HG03354 (cell line): ENCODE data around the gene FABP7.
A peak's percentile ranks its signal among the peaks of the same experiment; 100 is the strongest.
"Not testable (repeated sequence)": the region's sequence is repeated elsewhere in the genome, so short reads cannot be mapped to it uniquely, and the experiment has no call there.

Experiments used
- ATAC-seq: cut with Tn5 transposase; IDR thresholded peaks from one replicate; pipeline ENCODE4 v1.9.1; 2021; ENCODE audit warnings: mild to moderate bottlenecking; ENCODE audit not compliant: unreplicated experiment, poor library complexity, severe bottlenecking

Gene FABP7

DNA sequence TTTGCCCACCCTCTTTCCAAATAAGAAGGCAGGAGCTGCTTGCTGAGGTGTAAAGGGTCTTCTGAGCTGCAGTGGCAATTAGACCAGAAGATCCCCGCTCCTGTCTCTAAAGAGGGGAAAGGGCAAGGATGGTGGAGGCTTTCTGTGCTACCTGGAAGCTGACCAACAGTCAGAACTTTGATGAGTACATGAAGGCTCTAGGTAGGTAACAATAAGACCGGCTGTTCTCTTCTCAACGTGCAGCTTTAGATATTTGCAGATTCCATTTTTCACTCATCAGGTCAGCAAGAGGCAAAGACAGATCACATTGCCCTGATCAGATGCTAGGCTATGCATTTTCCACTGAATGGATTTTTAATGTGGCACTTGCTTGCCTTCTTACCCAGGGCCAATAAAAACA, at the start of gene FABP7:
Gene FABP7, plus strand, starts transcription at position 50 of the 400 bp plus-strand sequence. Its CDS starts 79 bp downstream, at position 129.
- no peak for ATAC-seq

DNA sequence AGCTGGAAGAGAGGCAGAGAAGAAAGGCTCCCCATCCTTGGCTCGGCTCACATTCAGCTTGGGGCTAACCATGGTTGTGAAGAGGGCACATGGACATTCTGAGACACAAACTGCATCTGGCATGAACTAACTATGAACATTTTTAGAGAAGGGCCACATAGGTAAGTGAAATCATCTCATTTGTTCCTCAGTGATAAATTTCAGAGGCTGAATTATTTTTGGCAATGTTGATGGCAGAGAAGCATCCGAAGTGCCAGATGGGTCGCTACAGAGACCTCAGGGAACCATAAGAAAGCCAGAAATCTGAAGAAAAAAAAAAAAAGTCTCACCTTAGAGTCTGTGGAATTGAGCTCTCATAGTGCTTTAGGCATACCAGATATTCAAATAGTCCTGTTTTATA, 49.2 kb upstream of the FABP7 start:
- ATAC-seq: no peak

DNA sequence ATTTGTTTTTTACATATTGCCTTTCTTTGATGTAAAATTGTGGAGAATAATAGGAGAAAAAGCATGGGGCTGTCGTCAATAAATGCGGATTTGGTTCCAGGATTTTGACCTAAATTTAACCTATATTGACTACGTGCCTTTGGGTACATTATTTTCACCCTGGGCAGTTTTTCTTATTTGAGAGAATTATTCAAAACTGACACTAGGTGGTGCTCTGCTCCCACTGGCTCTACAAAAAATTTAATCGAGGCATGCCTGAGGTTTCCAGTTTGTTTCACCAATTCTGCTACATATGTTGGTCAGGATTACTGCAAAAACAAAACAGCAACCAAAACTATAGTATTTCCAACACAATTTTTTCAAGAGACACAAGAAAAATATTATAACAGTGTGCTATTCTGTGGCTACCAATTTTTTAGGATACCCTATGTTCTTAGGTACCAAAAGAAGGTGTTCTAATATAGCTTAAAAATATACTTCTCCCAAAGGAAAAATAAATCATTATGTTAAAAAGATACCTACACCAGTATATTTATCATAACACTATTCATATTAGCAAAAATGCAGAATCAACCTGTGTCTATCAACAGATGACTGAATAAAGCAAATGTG, 48.6 kb upstream of the FABP7 start:
- peak; percentile 74 for ATAC-seq

DNA sequence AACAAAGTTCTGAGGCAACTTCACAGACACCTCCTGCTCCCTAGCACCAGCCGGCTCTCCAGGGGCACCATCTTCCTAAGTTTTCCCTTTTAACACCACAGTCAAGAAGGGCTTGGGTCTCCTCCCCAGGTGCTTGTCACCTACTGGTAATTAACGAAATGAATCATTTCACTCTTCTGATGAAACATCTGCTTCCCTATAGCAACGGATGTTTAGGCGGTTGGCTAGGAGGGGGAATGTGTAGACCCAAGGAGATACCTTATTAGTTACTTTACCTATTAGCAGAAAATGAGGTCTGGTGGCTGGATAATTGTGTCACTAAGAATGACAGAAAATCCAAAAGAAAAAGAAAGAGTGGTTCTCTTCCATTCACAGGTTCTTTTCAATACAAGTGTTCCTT, 46.3 kb upstream of the FABP7 start:
- ATAC-seq: no peak

DNA sequence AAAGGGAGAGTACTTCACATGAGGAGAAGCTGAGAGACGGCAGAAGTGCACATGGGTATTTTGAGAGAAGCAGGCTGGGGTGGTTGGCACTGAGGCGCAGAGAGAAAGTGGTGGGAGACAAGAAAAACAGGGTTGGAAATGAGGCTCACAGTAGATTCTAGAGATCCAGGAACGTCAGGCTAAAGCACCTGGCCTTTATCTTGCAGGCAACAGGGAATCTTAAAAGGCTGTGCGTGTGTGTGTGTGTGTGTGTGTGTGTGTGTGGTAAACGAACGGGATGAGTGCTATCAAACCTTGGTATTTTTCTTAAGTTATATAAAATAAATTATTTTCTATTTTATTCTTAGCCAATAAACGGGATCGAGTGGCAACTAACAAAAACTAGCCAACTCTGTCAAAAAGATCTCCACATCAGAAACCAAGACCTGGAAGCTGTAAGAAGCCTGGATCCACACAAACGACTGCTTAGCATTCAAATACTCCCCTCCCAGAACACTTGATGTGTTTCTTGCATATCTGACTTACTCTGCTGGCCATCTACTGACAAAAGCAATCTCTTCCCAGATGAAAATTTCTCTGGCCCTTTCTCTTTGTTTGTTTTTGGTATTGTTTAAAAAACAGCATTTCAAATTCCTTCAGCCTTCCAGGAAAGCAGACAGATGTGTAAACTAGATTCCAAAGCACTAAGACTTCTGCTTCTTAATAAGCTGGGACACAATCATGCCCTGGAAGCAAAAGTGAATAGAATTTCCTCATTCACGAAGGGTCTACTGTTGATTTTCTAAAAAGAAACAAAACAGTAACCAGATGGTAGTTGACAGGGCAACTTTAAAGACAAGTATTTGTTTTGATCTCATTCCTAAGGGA, 44.8 kb upstream of the FABP7 start:
- no peak for ATAC-seq

DNA sequence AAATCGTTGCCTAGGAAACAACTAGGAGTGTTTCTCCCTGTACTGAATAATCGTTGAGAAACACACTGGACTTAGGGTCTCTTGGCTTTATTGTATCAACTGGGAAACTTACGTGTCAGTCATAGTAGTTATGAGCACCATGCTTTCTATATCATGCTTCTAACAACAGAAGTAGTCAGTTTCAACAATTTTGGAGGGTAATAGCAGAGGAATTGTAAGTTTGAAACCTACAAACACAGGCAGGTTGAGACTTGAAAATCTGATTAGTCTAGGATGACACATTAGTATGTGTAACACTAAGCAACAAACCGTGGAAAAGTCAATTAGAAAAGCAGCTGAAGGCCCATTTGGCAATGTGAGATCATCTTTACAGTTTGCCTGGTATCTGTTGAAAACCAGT, 43.9 kb upstream of the FABP7 start:
- no peak for ATAC-seq

DNA sequence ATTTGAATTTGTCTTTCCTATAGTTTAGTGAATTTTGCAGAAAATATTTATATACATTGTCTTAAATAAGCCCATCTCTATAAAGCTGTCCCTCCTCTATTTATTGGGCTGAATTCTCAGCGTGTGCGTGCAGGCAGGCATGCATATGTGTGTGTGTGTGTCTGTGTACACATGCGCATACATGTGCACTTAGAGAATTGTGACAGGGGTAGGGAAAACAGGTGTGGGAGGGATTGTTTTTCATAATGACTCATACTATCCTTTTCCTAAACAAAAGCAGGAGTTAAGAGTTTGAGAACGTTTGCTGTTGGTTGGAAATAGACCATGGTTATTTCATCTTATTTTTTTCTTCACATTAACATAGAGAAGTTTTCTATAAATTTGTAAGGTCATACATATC, 43.4 kb upstream of the FABP7 start:
- ATAC-seq: no peak

DNA sequence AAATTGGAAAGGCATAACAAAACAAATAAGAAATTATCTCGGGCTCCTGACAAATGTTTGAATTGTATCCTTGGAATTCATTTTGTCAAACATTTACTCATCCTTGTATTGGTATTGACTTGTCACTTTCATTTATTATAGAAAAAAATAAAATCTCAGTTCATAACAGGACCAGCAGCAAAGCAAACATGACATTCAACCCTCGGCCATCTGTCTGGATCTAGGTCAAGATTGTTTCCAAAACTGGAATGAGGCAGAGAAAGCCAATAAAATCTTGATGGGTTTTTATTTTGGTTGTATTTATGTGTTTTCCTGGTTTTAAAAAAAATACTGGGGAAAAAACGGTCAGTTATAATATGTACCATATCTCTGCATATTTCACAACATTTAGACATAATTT, 42.9 kb upstream of the FABP7 start:
- ATAC-seq: no peak

DNA sequence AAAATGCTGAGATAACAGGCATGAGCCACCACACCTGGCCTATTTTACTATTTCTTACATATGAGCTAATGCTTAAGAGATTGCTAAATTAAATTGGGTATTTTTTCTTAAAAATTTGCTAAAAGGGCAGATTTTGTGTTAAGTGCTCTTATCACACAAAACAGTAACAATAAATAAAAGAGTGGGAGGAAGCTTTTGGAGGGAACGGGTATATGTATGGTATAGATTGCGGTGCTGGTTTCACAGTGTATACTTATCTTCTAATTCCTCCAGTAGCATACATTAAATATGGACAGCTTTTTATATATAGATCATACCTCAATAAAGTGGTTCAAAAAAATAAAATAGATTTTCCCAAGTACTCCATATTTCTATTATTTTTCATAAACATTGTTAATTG, 39.4 kb upstream of the FABP7 start:
- ATAC-seq: no peak

DNA sequence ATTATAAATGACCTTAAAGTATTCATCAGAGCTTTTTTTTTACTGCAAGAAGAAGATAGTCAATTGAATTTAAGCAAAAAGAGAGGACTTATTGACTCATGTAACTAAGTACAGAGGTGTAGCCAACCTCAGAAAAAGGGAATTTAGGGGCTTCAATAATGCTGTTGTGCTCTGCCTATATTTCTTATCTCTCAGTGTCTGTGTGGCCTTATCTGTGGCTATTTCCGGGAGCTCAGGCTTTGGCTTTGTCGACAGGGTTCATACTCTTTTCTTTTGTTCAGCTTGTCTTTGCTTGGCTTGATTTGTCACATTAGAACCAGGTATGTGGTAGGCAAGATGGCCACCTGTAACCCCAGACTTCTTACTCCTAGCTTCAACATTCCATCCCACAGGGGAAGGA, 38.6 kb upstream of the FABP7 start:
- no peak for ATAC-seq

DNA sequence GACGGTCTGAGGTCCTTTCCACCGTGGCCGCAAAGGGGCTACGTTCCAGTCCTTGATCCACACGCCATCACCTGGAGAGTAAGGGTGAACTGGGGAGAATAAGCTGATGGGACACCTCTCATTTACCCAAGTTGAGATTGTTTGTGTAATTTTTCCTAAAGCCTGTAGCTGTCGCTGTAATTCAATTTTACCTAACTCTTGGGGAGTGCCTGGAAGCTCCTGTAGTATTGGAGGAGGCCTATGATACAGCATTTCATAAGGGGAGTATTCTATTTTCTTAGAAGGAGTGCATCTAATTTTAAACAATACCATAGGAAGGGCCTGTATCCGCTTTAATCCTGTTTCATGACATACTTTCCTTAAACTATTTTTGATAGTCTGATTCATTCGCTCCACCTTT, 35.3 kb upstream of the FABP7 start:
- peak; percentile 44 for ATAC-seq

DNA sequence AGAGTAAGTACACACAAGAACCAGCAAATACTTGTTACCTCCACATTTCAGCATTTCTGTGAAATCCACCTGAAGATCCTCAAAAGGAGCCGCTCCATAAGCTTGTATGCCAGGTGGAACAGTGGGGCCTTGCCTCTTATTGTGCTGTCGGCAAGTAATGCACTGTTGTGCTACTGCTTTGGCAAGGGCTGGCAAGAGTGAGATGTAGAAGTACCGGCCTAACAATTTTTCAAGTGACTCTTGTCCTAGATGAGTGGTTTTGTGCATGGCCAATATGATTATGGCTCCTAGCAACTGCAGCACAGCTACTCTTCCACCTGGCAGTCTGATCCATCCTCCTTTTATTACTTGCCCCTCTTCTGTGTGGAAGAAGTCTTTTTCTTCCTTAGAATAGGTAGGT, 34.7 kb upstream of the FABP7 start:
- ATAC-seq: not testable (repeated sequence)

DNA sequence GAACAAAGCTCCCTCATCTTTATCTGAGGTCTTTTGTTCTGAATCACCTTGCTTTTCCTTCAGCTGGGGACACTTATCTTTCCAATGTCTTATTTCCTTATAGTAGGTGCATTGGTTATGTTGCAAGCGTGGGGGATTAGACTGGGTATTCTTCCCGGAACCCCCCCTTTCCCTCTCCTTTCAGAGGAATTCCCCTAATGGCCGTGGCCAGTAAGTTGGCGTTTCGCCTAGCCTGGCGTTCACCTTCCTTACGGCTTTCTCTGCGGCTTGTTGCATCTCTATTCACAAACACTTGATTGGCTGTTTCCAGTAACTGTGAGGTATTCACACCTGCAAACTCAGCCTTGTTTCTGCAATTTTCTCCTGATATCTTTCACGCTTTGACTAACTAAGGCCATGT, 32.8 kb upstream of the FABP7 start:
- ATAC-seq: no peak

DNA sequence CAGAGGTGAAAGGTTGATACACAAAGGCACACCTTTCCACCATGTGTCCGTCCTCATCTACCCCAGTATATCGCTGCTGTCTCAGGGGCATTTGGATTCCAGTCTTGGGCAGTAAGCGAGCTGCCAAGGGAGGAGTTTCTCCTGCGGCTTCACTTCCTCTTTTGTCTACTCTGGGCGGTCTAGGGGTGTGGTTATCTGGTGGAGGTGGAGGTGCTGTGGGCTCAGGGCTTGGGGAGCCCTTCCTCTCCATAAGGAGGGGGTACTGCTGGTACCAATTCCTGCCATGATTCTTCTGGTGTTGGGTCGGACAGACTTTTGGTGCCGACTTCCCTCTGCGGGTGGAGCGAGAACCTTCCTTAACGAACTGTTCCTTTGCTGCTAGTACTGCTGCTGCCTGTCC, 31.9 kb upstream of the FABP7 start:
- no peak for ATAC-seq

DNA sequence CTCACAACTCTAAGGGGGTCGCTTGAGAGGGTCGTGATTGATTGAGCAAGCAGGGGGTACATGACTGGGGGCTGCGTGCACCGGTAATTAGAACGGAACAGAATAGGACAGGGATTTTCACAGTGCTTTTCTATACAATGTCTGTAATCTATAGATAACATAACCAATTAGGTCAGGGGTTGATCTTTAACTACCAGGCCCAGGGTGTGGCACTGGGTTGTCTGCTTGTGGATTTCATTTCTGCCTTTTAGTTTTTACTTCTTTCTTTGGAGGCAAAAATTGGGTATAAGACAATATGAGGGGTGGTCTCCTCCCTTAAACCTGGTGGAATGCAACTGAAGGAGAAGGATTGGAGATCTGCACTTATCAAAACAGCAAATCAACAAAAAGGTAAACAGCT, 30.6 kb upstream of the FABP7 start:
- ATAC-seq: not testable (repeated sequence)

DNA sequence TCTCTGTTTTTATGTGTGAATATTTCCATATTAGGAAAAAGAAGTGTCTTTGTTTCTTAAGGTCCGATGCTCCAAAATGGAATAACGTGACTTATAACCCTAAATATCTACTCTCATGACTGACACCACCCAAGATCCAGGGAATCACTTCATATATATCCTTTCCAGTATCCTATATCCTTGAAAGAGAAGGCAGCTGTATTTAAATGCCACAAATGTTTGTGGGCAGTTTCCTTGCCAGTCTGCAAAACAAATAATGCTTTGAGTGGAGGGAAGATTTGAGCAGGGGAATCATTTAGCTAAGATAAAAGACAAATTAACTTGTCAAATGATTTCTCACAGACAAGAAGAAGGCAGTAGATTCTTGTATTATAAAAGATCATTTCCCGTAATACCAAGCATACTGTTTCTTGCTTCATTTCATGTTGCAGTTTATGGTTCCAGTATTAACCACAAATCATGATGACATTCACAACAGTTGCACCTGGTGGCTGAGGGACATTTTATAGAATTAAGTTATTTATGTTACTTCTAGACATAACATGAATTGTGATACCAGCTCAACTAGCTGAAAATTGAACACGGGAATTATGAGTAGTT, 30.0 kb upstream of the FABP7 start:
- ATAC-seq: no peak

DNA sequence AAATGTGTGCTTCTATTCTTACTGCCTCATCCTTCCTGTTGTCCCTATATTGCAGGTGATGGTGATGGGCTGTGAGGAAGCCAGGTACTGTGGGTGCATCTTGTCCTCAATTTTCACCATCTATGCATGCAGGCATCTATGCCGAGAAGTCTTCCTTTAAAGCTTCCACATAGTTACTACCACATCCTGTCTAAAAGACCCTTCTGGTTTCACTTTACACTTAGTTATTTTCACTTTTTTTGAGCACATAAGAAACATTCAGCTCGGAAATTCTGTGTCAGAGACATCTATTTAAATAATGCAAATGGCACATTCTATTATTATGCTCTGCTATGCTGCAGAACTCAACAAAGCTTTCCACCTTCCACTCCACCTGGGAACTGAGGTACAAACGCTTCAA, 28.2 kb upstream of the FABP7 start:
- ATAC-seq: peak; percentile 90

DNA sequence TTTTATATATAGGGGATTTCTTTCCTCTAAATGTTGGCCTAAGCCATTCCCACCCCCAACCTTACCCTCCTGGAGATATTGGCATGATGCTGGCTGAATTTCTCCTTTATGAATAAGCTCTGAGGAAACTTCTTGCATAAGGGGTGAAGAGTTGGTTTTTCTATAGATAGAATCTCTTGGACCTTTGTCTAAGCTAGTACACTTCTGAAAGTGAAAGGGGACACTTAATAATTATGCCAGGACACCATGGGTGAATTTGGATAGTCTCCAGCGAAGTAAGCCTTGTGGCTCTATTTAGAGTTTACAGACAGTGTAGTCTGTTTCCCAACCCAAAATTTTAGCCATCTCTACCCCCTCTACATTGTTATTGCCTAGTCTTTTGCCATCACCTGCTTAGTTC, 27.1 kb upstream of the FABP7 start:
- no peak for ATAC-seq

DNA sequence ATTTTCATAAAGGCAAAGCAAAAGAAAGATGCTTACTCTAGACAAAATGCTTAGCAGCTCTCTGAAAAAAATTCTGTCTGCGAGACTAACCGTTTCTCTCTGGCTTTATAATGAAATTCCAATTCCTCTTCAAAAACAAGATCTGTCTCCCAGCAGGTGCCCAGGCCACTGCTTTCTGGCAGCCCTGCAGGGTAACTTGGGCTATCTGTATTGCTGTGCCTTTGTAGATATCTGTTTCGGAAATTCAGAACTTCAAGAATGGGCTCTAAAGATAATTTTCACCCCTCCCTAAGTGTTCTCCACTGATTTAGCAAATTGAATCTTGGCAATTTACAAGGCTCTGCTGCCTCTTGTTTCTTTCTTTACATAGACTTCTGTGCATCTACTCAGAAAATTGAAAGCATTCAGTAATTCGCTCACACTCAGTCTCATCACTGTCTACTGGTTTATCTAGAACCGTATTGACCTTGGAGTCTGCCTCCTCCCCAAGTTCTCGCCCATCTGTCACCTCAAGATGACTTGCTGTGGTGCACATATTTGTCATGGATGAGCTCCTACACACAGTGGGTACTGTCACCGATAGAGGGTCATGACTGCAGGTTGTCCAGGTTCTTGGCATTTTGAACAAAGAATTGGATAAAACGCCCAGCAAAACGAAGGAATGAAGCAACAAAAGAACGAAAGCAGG, 26.4 kb upstream of the FABP7 start:
- no peak for ATAC-seq

DNA sequence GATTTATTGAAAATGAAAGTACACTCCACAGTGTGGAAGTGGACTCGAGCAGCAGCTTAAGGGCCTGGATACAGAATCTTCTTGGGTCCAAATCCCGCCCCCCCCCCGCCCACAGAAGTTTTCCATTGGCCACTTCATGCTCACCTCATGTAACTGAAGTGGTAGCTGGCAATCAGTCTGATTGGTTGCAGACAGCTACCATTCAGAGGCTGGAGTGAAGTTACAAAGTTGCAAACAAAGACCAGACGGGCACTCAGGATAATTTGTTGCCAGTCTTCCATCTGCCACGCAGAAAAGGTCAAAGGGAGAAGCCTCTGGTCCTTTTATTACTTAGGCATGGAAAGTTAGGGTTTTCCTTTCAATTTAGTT, 25.8 kb upstream of the FABP7 start:
- ATAC-seq: no peak
